GM18499 (cell line): ENCODE results near the gene EXD2.
"Not testable (repeated sequence)": the region's sequence is repeated elsewhere in the genome, so short reads cannot be mapped to it uniquely, and the experiment has no call there.

ENCODE experiments used
- ATAC-seq: cut with Tn5 transposase; IDR thresholded peaks from one replicate; pipeline ENCODE4 v1.9.1; 2021; ENCODE audit warnings: moderate number of reproducible peaks; ENCODE audit not compliant: insufficient read depth, unreplicated experiment

The EXD2 gene

GRCh38 chr14:69191340-69192111, at the start of gene EXD2:
Gene EXD2, plus strand, starts transcription at chr14:69191498. Its CDS starts 17,973 bp downstream, at chr14:69209471.
- no peak for ATAC-seq

DNA sequence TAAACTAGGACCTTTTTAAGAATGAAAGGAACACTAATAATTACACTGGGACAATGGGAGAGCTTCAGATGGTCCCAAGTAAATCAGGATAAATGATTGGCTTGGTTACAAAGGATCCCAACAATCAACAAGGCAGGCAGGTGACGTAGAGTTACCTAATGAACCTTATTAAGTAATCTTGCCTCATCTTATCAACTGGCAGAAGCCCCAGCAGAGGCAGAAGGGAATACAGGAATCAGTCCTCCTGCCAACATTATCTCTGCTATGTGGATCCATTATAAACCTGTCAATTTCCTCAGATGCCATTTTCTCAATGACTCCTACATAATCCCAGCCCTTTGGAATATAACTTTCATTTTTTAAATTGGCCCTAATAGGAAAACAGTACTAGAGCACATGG, 49.7 kb upstream of the EXD2 start:
- ATAC-seq, result no peak

DNA sequence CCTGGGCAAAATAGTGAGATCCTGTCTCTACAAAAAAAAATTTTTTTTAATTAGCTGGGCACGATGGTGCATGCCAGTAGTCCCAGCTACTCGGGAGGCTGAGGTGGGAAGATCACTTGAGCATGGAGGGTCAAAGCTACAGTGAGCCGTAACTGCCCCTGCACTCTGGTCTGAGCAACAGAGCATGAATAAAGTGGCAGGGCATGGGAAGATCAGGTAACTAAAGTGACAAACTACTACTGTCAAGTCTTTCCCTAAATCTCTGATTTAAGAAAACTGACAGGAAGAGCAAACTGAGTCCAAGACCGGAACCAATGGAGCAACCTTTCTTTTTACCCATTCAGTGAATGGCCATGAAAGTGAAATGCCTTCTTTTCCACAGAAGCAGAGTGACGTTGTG, 49.2 kb upstream of the EXD2 start:
- ATAC-seq, result no peak

DNA sequence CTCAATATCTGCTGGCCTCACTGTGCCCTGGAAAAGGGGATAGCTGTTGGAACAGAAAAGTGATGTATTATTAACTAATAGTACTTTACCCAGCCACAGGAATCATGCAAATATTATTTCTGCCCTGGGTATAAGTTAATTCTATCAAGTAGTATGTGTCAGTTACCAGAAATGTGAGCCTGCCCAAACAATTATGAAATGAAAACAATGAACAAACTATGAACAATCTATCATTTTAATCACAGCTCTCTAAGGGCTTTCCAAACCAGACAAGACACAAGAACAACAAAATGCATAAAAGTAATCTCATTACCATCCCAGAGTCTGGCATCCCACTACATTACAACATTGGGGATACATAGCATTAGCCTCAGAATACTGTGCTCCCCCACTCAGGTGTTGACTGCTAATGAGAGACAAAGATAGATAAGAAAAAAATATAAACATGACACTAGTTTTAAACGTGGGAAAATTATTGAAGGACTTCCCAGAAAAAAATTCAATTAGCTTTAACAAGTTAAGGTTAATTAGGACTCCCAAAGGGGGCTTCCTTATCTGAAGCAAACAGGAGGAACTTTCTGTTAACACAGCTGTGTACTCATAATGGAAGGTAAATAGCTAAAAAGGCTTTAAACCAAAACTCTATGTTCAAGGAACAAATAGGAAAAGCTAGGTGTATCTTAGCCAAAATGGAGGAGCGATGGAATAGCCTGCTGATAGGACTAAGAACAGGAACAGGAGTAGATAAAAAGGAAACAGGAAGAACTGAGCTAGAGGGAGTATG, 41.6 kb upstream of the EXD2 start:
- no peak for ATAC-seq

GRCh38 chr14:69151458-69152180, 39.7 kb upstream of the EXD2 start:
- no peak for ATAC-seq

DNA sequence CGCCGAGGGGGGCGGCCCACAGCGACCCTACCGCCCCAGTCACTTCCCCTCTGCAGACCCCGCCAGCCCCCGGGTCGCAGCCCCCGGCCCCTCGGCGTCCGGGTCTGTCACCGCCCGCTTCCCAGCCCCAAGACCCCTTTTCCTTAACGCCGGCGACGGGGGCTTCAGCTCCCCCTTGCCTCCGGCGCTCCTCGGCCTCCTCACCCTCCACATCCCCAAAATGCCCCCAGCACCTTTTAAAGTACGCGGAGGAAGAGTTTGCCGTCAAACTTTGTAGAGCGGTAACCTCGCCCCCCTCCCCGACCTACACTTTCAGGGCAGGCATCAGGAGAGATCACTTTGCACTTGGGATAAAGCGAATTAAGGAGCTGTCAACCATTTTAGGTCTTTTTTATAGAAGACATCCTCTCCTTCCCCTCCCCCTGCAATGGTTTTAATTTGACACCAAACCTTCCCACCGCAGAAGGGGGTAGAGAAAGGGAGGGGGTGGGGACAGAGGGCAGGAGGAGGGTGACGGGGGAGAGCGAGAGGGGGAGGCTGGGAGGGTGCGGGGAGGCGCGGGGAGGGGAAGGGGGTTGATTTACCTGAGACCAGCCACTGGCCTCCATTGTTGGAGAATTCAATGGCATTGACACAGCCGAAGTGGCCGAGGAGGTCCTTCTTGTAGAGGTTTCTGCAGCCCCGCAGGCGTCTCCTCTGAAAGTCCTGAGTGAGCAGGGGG, 39.0 kb upstream of the EXD2 start:
- no peak for ATAC-seq

DNA sequence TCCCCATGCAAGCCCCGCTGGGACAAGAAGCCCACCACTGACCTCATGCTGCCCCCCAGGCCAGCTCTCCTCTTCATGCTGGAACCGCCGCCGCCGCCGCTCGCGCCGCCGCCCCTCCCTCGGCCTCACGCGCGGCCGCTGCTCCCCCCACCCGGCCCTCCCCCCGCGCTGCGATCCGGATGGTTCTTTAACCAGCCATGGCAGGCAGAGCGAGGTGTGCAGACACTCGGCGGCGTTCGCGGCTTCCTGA, 38.5 kb upstream of the EXD2 start, which contains the start of gene DCAF5:
DCAF5 (minus strand) TSS at position 218 of the 250 bp plus-strand sequence; CDS start at position 77, 141 bp downstream.
- ATAC-seq, result peak; percentile 3

GRCh38 chr14:69153152-69153872, 38.0 kb upstream of the EXD2 start:
- peak; percentile 62 for ATAC-seq

- no peak for ATAC-seq
These were observed 37.4 kb upstream of the EXD2 start for GRCh38 chr14:69153873-69154270.

DNA sequence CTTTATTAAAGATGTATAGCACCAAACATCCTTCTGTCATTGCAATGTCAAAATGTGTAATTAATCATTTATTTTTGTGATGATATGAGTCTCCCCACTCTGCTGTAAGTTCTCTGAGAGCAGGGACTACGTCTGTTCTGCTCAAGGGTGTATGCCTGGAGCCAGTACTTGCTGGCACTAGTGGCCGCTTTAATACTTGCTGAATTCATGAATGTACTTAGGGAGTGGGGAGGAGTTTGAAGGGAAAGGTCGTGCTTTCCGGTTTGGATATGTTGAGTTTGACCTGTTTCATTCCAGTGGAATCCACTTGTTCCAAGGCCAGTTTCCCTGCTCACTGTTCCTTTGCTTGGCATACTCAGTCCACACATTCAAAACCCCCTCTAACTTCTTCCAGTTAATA, 36.5 kb upstream of the EXD2 start:
- ATAC-seq, result no peak

GRCh38 chr14:69156224-69156623, 35.1 kb upstream of the EXD2 start:
- no peak for ATAC-seq

DNA sequence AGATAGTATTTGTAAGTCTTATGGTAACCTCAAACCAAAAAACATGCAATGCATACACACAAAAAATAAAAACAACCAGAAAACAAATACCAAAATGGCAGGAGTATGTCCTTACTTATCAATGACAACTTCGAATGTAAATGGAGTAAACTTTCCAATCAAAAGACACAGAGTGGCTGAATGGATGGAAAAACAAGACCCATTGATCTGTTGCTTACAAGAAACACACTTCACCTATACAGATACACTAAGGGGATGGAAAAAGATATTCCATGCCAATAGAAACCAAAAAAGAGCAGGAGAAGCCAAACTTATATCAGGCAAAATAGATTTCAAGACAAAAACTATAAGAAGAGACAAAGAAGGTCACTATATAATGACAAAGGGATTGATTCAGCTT, 29.7 kb upstream of the EXD2 start:
- ATAC-seq, result no peak

DNA sequence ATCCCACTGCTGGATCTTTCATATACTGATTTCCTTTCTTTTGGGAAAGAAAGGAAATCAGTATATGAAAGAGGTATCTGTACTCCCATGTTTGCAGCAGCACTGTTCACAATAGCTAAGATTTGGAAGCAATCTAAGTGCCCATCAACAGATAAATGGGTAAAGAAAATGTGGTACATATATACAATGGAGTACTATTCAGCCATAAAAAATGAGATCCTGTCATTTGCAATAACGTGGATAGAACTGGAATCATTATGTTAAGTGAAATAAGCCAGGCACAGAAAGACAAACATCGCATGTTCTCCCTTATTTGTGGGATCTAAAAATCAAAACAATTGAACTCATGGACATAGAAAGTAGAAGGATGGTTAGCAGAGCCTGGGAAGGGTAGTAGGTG, 25.5 kb upstream of the EXD2 start:
- not testable (repeated sequence) for ATAC-seq

- no peak for ATAC-seq
These were observed 20.5 kb upstream of the EXD2 start for GRCh38 chr14:69170839-69171238.

- no peak for ATAC-seq
These were observed 19.7 kb upstream of the EXD2 start for GRCh38 chr14:69171569-69171968.

DNA sequence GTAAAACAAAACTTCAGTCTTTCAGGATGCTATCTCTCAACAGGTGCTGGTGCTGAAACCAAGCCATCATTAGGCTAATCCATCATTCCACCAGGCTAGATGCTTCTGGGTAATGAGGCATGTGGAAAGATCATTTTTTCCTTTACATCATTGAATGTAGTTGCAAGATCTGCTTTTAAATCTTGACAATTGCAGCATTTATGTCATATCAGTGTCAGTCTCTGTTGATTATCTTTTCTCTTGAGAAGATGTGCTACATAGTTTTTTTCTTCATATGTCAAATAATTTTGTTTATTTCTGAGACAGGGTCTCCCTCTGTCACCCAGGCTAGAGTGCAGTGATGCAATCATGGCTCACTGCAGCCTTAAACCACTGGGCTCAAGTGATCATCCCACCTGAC, 16.2 kb upstream of the EXD2 start:
- ATAC-seq, result no peak

DNA sequence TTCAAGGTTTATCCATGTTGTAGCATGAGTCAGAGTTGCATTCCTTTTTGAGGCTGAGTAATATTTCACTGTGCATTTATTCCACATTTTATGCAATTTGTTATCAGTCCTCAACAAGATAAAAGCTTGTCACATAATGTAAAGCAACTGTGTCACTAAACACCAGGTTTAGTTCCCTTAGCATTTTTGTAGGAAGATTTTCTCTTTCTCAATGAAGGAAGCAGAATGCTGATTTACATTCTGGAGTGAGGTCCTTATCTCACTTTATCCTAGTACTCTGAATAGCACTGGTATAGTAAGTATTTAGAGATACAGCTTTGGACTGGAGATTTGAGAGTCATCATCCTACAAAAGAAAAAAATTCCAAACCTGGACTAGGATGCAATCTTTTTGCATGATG, 9.8 kb upstream of the EXD2 start:
- no peak for ATAC-seq

DNA sequence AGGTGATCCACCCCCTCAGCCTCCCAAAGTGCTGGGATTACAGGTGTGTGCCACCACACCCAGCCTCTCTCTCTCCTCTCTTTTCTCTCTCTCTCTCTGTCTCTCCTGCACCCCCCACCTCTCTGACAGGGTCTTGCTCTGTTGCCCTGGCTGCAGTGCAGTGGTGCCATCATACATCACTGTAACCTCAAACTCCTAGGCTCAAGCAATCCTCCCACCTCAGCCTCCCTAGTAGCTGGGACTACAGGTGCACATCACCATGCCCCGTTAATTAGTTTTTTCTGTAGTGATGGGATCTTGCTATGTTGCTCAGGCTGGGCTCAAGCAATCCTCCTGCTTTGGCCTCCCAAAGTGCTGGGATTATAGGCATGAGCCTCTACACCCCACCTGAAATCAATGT, 8.7 kb upstream of the EXD2 start:
- not testable (repeated sequence) for ATAC-seq

- ATAC-seq, result no peak
These were observed 7.6 kb upstream of the EXD2 start for GRCh38 chr14:69183735-69184134.

GRCh38 chr14:69190191-69190590, 1.1 kb upstream of the EXD2 start:
- ATAC-seq, result no peak
